ENCODE data around the gene CDR2L. TPM values are rescaled to one million over a fixed set of nuclear protein-coding genes. Genes with fewer than 3 reads are reported as not detected.
"Not testable (repeated sequence)": the region's sequence is repeated elsewhere in the genome, so short reads cannot be mapped to it uniquely, and the experiment has no call there.

Gene CDR2L
- total RNA-seq, 1 donor from 2014 or later, result 11.5 TPM

GRCh38 chr17:74957935-74958740, 29.3 kb upstream of the CDR2L start:
- peak; percentile 89 for DNase-seq (ENCODE audit: low spot score)
- intact Hi-C loops (cut with DNase I), result no loop called here
- ATAC-seq, result peak; percentile 42

- ATAC-seq (no peak), DNase-seq (ENCODE audit: low spot score) (no peak)
- intact Hi-C loops (cut with DNase I), result loop anchor here (10.0 kb wide), 1 partner anchor 55 kb away; the partner anchor contains the start of gene MRPL58
Measured at GRCh38 chr17:74959826-74960515, 27.5 kb upstream of the CDR2L start.

- ATAC-seq (no peak), DNase-seq (ENCODE audit: low spot score) (no peak)
- intact Hi-C loops (cut with DNase I), result loop anchor here (10.0 kb wide), 1 partner anchor 54 kb away; the partner anchor contains the start of gene MRPL58
Measured at GRCh38 chr17:74960570-74961342, 26.7 kb upstream of the CDR2L start.

- intact Hi-C loops (cut with DNase I), result loop anchor here (10.0 kb wide), 1 partner anchor 53 kb away; the partner anchor contains the start of gene MRPL58
- ATAC-seq (peak; percentile 89), DNase-seq (ENCODE audit: low spot score) (peak; percentile 95)
Measured at GRCh38 chr17:74961657-74962350, 25.6 kb upstream of the CDR2L start.

GRCh38 chr17:74962622-74963394, 24.6 kb upstream of the CDR2L start:
- DNase-seq (ENCODE audit: low spot score) (no peak), ATAC-seq (no peak)
- intact Hi-C loops (cut with DNase I), result loop anchor here (10.0 kb wide), 1 partner anchor 52 kb away; the partner anchor contains the start of gene MRPL58

GRCh38 chr17:74963656-74964055, 23.8 kb upstream of the CDR2L start:
- intact Hi-C loops (cut with DNase I), result loop anchor here (10.0 kb wide), 1 partner anchor 51 kb away; the partner anchor contains the start of gene MRPL58
- DNase-seq (ENCODE audit: low spot score) (no peak), ATAC-seq (no peak)

- ATAC-seq (no peak), DNase-seq (ENCODE audit: low spot score) (no peak)
- intact Hi-C loops (cut with DNase I), result loop anchor here (10.0 kb wide), 1 partner anchor 50 kb away; the partner anchor contains the start of gene MRPL58
Measured at GRCh38 chr17:74964246-74964761, 23.1 kb upstream of the CDR2L start.

GRCh38 chr17:74964988-74965622, 22.3 kb upstream of the CDR2L start:
- DNase-seq (ENCODE audit: low spot score) (no peak), ATAC-seq (no peak)
- intact Hi-C loops (cut with DNase I), result loop anchor here (10.0 kb wide), 1 partner anchor 50 kb away; the partner anchor contains the start of gene MRPL58

- ATAC-seq (no peak), DNase-seq (ENCODE audit: low spot score) (no peak)
- intact Hi-C loops (cut with DNase I), result loop anchor here (10.0 kb wide), 1 partner anchor 46 kb away; the partner anchor contains the start of gene MRPL58
Measured at GRCh38 chr17:74968361-74968780, 19.1 kb upstream of the CDR2L start.

GRCh38 chr17:74969501-74969900, 17.9 kb upstream of the CDR2L start:
- intact Hi-C loops (cut with DNase I), result loop anchor here (10.0 kb wide), 1 partner anchor 45 kb away; the partner anchor contains the start of gene MRPL58
- ATAC-seq; DNase-seq (ENCODE audit: low spot score): not testable (repeated sequence)

GRCh38 chr17:74970395-74970794, 17.0 kb upstream of the CDR2L start:
- DNase-seq (ENCODE audit: low spot score) (no peak), ATAC-seq (no peak)
- intact Hi-C loops (cut with DNase I), result no loop called here

GRCh38 chr17:74971069-74971841, 16.2 kb upstream of the CDR2L start:
- ATAC-seq (no peak), DNase-seq (ENCODE audit: low spot score) (no peak)
- intact Hi-C loops (cut with DNase I), result no loop called here

- DNase-seq (ENCODE audit: low spot score) (no peak), ATAC-seq (peak; percentile 11)
- intact Hi-C loops (cut with DNase I), result no loop called here
Measured at GRCh38 chr17:74971842-74972106, 15.7 kb upstream of the CDR2L start.

GRCh38 chr17:74972107-74972972, 15.1 kb upstream of the CDR2L start, which contains the start of gene HID1:
Gene HID1, minus strand, starts transcription at chr17:74972759. Its CDS starts 103 bp downstream, at chr17:74972656.
- DNase-seq (ENCODE audit: low spot score), result no peak
- intact Hi-C loops (cut with DNase I), result no loop called here
- ATAC-seq, result peak; percentile 31

GRCh38 chr17:74972973-74973328, 14.5 kb upstream of the CDR2L start:
- ATAC-seq (no peak), DNase-seq (ENCODE audit: low spot score) (no peak)
- intact Hi-C loops (cut with DNase I), result no loop called here

Measured in sciatic nerve (tissue), 2 donors.